ENCODE measurements around the gene EDNRA.
A peak's percentile ranks its signal among the peaks of the same experiment; 100 is the strongest.

The EDNRA gene

GRCh38 chr4:147463065-147463464, 17.8 kb upstream of the EDNRA start:
- DNase-seq (ENCODE audit: low read depth in 2 of 2): peak in 1 of 2 donors; percentile 44
- no peak overlapping the region for H3K4me3 ChIP-seq (replicated peaks in 1 of 2; ENCODE audit: low read depth in 2 of 2, low read length in 2 of 2)
- TF ChIP-seq, protein P1, sequence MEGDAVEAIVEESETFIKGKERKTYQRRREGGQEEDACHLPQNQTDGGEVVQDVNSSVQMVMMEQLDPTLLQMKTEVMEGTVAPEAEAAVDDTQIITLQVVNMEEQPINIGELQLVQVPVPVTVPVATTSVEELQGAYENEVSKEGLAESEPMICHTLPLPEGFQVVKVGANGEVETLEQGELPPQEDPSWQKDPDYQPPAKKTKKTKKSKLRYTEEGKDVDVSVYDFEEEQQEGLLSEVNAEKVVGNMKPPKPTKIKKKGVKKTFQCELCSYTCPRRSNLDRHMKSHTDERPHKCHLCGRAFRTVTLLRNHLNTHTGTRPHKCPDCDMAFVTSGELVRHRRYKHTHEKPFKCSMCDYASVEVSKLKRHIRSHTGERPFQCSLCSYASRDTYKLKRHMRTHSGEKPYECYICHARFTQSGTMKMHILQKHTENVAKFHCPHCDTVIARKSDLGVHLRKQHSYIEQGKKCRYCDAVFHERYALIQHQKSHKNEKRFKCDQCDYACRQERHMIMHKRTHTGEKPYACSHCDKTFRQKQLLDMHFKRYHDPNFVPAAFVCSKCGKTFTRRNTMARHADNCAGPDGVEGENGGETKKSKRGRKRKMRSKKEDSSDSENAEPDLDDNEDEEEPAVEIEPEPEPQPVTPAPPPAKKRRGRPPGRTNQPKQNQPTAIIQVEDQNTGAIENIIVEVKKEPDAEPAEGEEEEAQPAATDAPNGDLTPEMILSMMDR (IDR thresholded peaks at IDR 0.05; ENCODE audit: low read depth, low read length): no peak

GRCh38 chr4:147465461-147465860, 15.4 kb upstream of the EDNRA start:
- H3K4me3 ChIP-seq (replicated peaks in 1 of 2; ENCODE audit: low read depth in 2 of 2, low read length in 2 of 2): no peak overlapping the region
- TF ChIP-seq, protein P1 (IDR thresholded peaks at IDR 0.05; ENCODE audit: low read depth, low read length): no peak
- DNase-seq (ENCODE audit: low read depth in 2 of 2): no peak

GRCh38 chr4:147477439-147477838, 3.5 kb upstream of the EDNRA start:
- H3K4me3 ChIP-seq (replicated peaks in 1 of 2; ENCODE audit: low read depth in 2 of 2, low read length in 2 of 2): no peak overlapping the region
- TF ChIP-seq, protein P1 (IDR thresholded peaks at IDR 0.05; ENCODE audit: low read depth, low read length): no peak
- no peak for DNase-seq (ENCODE audit: low read depth in 2 of 2)

DNA sequence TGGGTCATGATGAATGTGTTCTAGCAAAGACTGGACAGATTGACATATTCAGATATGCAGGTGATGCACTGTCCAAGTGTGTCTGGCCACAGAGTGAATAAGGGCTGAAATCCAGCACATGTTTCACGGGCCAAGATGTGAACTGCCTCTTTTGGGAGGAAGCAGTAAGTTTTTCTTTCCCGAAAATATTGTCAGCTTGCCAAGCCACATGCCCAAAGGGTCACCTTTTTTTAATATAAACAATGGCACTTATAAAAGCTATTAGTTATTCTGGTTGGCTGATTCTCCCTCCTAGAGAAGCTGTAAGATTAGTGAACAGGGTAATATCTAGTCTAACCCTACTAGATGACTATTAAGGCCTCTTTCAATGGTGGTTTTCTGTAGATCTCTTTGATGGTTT, 1.5 kb upstream of the EDNRA start:
- peak in 1 of 2 donors; percentile 51 for DNase-seq (ENCODE audit: low read depth in 2 of 2)
- H3K4me3 ChIP-seq (replicated peaks in 1 of 2; ENCODE audit: low read depth in 2 of 2, low read length in 2 of 2): no peak overlapping the region
- TF ChIP-seq, protein P1 (IDR thresholded peaks at IDR 0.05; ENCODE audit: low read depth, low read length): no peak

DNA sequence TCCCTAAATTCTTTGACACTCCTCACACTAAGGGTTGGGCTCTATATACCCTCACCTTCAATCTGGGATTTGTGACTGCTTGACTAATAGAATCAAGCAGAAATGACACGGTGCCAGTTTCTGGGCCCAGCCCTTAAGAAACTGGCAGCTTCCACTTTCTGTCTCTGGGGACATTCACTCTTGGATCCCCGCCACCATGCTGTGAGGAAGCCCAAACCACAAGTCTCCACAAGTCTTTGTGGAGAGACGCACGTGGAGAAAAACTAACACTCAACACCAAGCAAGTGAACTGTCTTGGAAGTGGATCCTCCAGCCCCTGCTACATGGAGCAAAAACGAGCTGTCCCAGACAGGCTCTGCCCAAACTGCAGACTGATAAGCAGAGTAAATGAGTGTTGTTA, 1.1 kb upstream of the EDNRA start:
- peak; percentile 95 to 96 for DNase-seq (ENCODE audit: low read depth in 2 of 2)
- no peak overlapping the region for H3K4me3 ChIP-seq (replicated peaks in 1 of 2; ENCODE audit: low read depth in 2 of 2, low read length in 2 of 2)
- TF ChIP-seq, protein P1 (IDR thresholded peaks at IDR 0.05; ENCODE audit: low read depth, low read length): no peak

- H3K4me3 ChIP-seq (replicated peaks in 1 of 2; ENCODE audit: low read depth in 2 of 2, low read length in 2 of 2): peak overlapping the region; percentile 49 to 66
- TF ChIP-seq, protein P1 (IDR thresholded peaks at IDR 0.05; ENCODE audit: low read depth, low read length): no peak
- no peak for DNase-seq (ENCODE audit: low read depth in 2 of 2)
These were observed 401 bp upstream of the EDNRA start for GRCh38 chr4:147480502-147480890.

DNA sequence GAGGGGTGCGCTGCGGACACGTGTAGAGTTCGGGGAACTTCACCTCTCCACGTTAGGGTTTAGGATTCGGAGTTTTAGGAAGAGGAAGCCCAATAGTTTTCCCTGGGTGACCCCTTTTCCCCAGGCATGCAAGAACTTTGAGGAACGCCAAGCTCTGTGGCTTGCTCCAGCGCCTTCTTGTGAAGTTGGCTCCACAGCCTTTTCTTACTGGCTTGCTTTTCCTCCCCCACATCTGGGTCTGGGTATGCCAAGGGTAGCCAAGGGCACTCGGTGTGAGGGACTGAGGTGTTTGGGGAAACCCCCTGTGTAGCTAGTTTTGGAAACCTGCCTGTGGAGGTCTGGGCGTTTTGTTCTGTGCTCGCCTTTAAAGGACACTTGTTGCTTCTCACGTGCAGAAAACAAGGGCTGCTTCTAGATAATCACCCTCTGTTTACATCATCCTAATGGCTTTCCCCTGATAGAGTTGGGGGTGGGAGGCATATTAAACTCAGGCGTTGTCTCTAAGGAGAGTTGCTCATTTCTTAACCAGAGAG, 746 bp downstream of the EDNRA start:
- H3K4me3 ChIP-seq (replicated peaks in 1 of 2; ENCODE audit: low read depth in 2 of 2, low read length in 2 of 2): peak overlapping the region; percentile 49 to 66
- TF ChIP-seq, protein P1 (IDR thresholded peaks at IDR 0.05; ENCODE audit: low read depth, low read length): no peak
- DNase-seq (ENCODE audit: low read depth in 2 of 2): peak; percentile 27 to 44
